DMS114 treated with DMSO at 0.1 percent for 48 hours (cell line): ENCODE results near the gene THPO.

ENCODE experiments used
- DNase-seq: peaks from one replicate; lab custom pipeline; 2025; ENCODE audit not compliant: unreplicated experiment; lab: John Stamatoyannopoulos, UW

Gene THPO

GRCh38 chr3:184384856-184385422 lies 6.9 kb upstream of the THPO start:
- no peak for DNase-seq

GRCh38 chr3:184384342-184384741 lies 6.3 kb upstream of the THPO start:
- DNase-seq: no peak

GRCh38 chr3:184383033-184383740 lies 5.2 kb upstream of the THPO start:
- no peak for DNase-seq

- no peak for DNase-seq
These were observed 4.5 kb upstream of the THPO start for GRCh38 chr3:184382326-184383032.

GRCh38 chr3:184381261-184382224 lies 3.5 kb upstream of the THPO start:
- DNase-seq: no peak

GRCh38 chr3:184380627-184381260 lies 2.7 kb upstream of the THPO start:
- no peak for DNase-seq

GRCh38 chr3:184380185-184380626 lies 2.2 kb upstream of the THPO start:
- no peak for DNase-seq

GRCh38 chr3:184379358-184380184 lies 1.6 kb upstream of the THPO start, which contains the start of gene CHRD:
Gene CHRD (plus strand): TSS chr3:184380054. CDS start chr3:184380319, 265 bp downstream.
- no peak for DNase-seq

- DNase-seq: no peak
These were observed 797 bp upstream of the THPO start for GRCh38 chr3:184378651-184379357.

GRCh38 chr3:184377374-184377773 lies 633 bp downstream of the THPO start:
- no peak for DNase-seq

GRCh38 chr3:184375747-184376461 lies 2.1 kb downstream of the THPO start:
- DNase-seq: no peak

GRCh38 chr3:184373422-184373821 lies 4.6 kb downstream of the THPO start:
- DNase-seq: no peak

GRCh38 chr3:184372911-184373310 lies 5.1 kb downstream of the THPO start:
- DNase-seq: no peak

- DNase-seq: no peak
These were observed 5.6 kb downstream of the THPO start for GRCh38 chr3:184372296-184372821.

GRCh38 chr3:184371570-184372018 lies 6.4 kb downstream of the THPO start:
- peak; percentile 70 for DNase-seq

GRCh38 chr3:184368586-184369183 lies 9.3 kb downstream of the THPO start:
- DNase-seq: no peak

- DNase-seq: no peak
These were observed 9.9 kb downstream of the THPO start for GRCh38 chr3:184368116-184368515.
